Measurements from ENCODE around the gene AQP6.

- TF ChIP-seq E2F4 (CRISPR knock-in tag; IDR thresholded peaks at IDR 0.05; ENCODE audit: borderline replicate concordance, low read depth): no peak
- no peak for TF ChIP-seq CTCF (IDR thresholded peaks at IDR 0.05)
- no peak for TF ChIP-seq ZNF416 (CRISPR knock-in tag; IDR thresholded peaks at IDR 0.05)
- no peak for TF ChIP-seq ATF6 (CRISPR knock-in tag; IDR thresholded peaks at IDR 0.05)
- no peak for TF ChIP-seq HMGXB4 (CRISPR knock-in tag; IDR thresholded peaks at IDR 0.05)
- no peak for TF ChIP-seq ETV6 (CRISPR knock-in tag; IDR thresholded peaks at IDR 0.05)
- no peak for TF ChIP-seq MAX (CRISPR knock-in tag; IDR thresholded peaks at IDR 0.05)
- TF ChIP-seq E2F5 (CRISPR knock-in tag; IDR thresholded peaks at IDR 0.05): no peak
- no peak for TF ChIP-seq IRF1 (CRISPR knock-in tag; IDR thresholded peaks at IDR 0.05)
- no peak for TF ChIP-seq E2F1 (CRISPR knock-in tag; IDR thresholded peaks at IDR 0.05)
- TF ChIP-seq PRDM15 (CRISPR knock-in tag; IDR thresholded peaks at IDR 0.05): no peak
- TF ChIP-seq NR3C1 (CRISPR knock-in tag; conservative IDR thresholded peaks at IDR 0.05; ENCODE audit: low read depth): no peak
Observed at GRCh38 chr12:50013361-50014147, 40.8 kb downstream of the AQP6 start.

Data from WTC11 (cell line).